ENCODE measurements around the gene MUCL1. TPM values are rescaled to one million over a fixed set of nuclear protein-coding genes. Genes with fewer than 3 reads are reported as not detected.

Gene MUCL1
- total RNA-seq, 1 donor from 2014 or later, result not detected

- no peak for TF ChIP-seq CTCF (IDR thresholded peaks at IDR 0.05; ENCODE audit: borderline replicate concordance)
- H3K4me3 ChIP-seq, result no peak overlapping the region
- H3K27ac ChIP-seq (replicated peaks), result no peak overlapping the region
- H3K4me1 ChIP-seq, result no peaks in the 10 kb centered on the region
- intact Hi-C loops (cut with micrococcal nuclease), result no loop called here
- H3K9me3 ChIP-seq (replicated peaks), result no peaks in the 10 kb centered on the region
- H3K36me3 ChIP-seq, result no peaks in the 10 kb centered on the region
- peaks cover 8% of the 10 kb centered on the region for H3K27me3 ChIP-seq (ENCODE audit: low read depth)
- DNase-seq, result no peak
Measured at GRCh38 chr12:54861927-54862326, 7.6 kb downstream of the MUCL1 start.

GRCh38 chr12:54863948-54864618 lies 9.8 kb downstream of the MUCL1 start:
- no peaks in the 10 kb centered on the region for H3K9me3 ChIP-seq (replicated peaks)
- no peak for DNase-seq
- H3K27me3 ChIP-seq (ENCODE audit: low read depth), result peaks cover 2% of the 10 kb centered on the region
- no peak for TF ChIP-seq CTCF (IDR thresholded peaks at IDR 0.05; ENCODE audit: borderline replicate concordance)
- no peaks in the 10 kb centered on the region for H3K4me1 ChIP-seq
- intact Hi-C loops (cut with micrococcal nuclease), result no loop called here
- H3K36me3 ChIP-seq, result no peaks in the 10 kb centered on the region
- H3K27ac ChIP-seq (replicated peaks), result no peak overlapping the region
- no peak overlapping the region for H3K4me3 ChIP-seq

GRCh38 chr12:54865683-54866324 lies 11.5 kb downstream of the MUCL1 start:
- no peaks in the 10 kb centered on the region for H3K36me3 ChIP-seq
- H3K4me1 ChIP-seq, result no peaks in the 10 kb centered on the region
- DNase-seq, result no peak
- H3K27me3 ChIP-seq (ENCODE audit: low read depth), result no peaks in the 10 kb centered on the region
- TF ChIP-seq CTCF (IDR thresholded peaks at IDR 0.05; ENCODE audit: borderline replicate concordance), result no peak
- no peak overlapping the region for H3K4me3 ChIP-seq
- intact Hi-C loops (cut with micrococcal nuclease), result no loop called here
- no peaks in the 10 kb centered on the region for H3K9me3 ChIP-seq (replicated peaks)
- no peak overlapping the region for H3K27ac ChIP-seq (replicated peaks)

- H3K36me3 ChIP-seq, result no peaks in the 10 kb centered on the region
- no peaks in the 10 kb centered on the region for H3K27me3 ChIP-seq (ENCODE audit: low read depth)
- H3K4me3 ChIP-seq, result no peak overlapping the region
- no peak for DNase-seq
- no peak overlapping the region for H3K27ac ChIP-seq (replicated peaks)
- TF ChIP-seq CTCF (IDR thresholded peaks at IDR 0.05; ENCODE audit: borderline replicate concordance), result no peak
- H3K9me3 ChIP-seq (replicated peaks), result no peaks in the 10 kb centered on the region
- intact Hi-C loops (cut with micrococcal nuclease), result no loop called here
- no peaks in the 10 kb centered on the region for H3K4me1 ChIP-seq
Measured at GRCh38 chr12:54868690-54869089, 14.4 kb downstream of the MUCL1 start.

GRCh38 chr12:54870048-54870447 lies 15.7 kb downstream of the MUCL1 start:
- no peak overlapping the region for H3K4me3 ChIP-seq
- H3K4me1 ChIP-seq, result no peaks in the 10 kb centered on the region
- no peaks in the 10 kb centered on the region for H3K9me3 ChIP-seq (replicated peaks)
- TF ChIP-seq CTCF (IDR thresholded peaks at IDR 0.05; ENCODE audit: borderline replicate concordance), result no peak
- no peaks in the 10 kb centered on the region for H3K36me3 ChIP-seq
- intact Hi-C loops (cut with micrococcal nuclease), result no loop called here
- DNase-seq, result no peak
- no peaks in the 10 kb centered on the region for H3K27me3 ChIP-seq (ENCODE audit: low read depth)
- no peak overlapping the region for H3K27ac ChIP-seq (replicated peaks)

All from left ventricle myocardium inferior (tissue), 1 donor.